Muscle layer of duodenum (tissue), 2 donors: ENCODE data around the gene WDR27.
"Not testable (repeated sequence)": the region's sequence is repeated elsewhere in the genome, so short reads cannot be mapped to it uniquely, and the experiment has no call there.

Experiments
- H3K27ac ChIP-seq: one replicate; pipeline ENCODE4 v1.7.0; 2013; ENCODE audit warnings: mild to moderate bottlenecking, low read length
- H3K27me3 ChIP-seq: one replicate; pipeline ENCODE4 v1.7.0; 2013; ENCODE audit warnings: low read depth, mild to moderate bottlenecking, control low read depth, low read length
- H3K36me3 ChIP-seq, 2 donors: one replicate each; pipeline ENCODE4 v1.7.0; 2013; ENCODE audit warnings: low read length in 2 of 2, control low read depth in 1 of 2, mild to moderate bottlenecking in 1 of 2; ENCODE audit not compliant: insufficient read depth in 2 of 2, control insufficient read depth in 1 of 2
- H3K4me1 ChIP-seq, 2 donors: one replicate each; pipeline ENCODE4 v1.7.0; 2013; ENCODE audit warnings: low read length in 2 of 2, mild to moderate bottlenecking in 2 of 2, control low read depth in 1 of 2, moderate library complexity in 1 of 2; ENCODE audit not compliant: insufficient read depth in 2 of 2, control insufficient read depth in 1 of 2
- H3K4me3 ChIP-seq, 2 donors: one replicate each; pipeline ENCODE4 v1.7.0; 2013; ENCODE audit warnings: low read length in 2 of 2, low read depth in 1 of 2, mild to moderate bottlenecking in 1 of 2
- H3K9me3 ChIP-seq, 2 donors: one replicate each; pipeline ENCODE4 v1.7.0; 2013; ENCODE audit warnings: low read length in 2 of 2, control low read depth in 1 of 2, mild to moderate bottlenecking in 1 of 2; ENCODE audit not compliant: control insufficient read depth in 1 of 2
- donor health status: healthy.

The WDR27 gene

GRCh38 chr6:169623343-169623742, 78.5 kb downstream of the WDR27 start:
- H3K27ac ChIP-seq, result no peak overlapping the region
- no peaks in the 10 kb centered on the region for H3K27me3 ChIP-seq
- H3K4me1 ChIP-seq, result no peaks in the 10 kb centered on the region
- H3K4me3 ChIP-seq, result no peak overlapping the region
- H3K9me3 ChIP-seq, result no peaks in the 10 kb centered on the region
- peaks cover 4 to 38% of the 10 kb centered on the region in 2 donors for H3K36me3 ChIP-seq

- Histone ChIP-seq H3K27me3 (no peaks in the 10 kb centered on the region), H3K9me3 (no peaks in the 10 kb centered on the region), H3K36me3 (peaks cover 4 to 38% of the 10 kb centered on the region in 2 donors), H3K27ac (no peak overlapping the region), H3K4me3 (no peak overlapping the region), H3K4me1 (no peaks in the 10 kb centered on the region)
These were observed 79.2 kb downstream of the WDR27 start for GRCh38 chr6:169622618-169623017.

GRCh38 chr6:169621311-169621710, 80.5 kb downstream of the WDR27 start:
- Histone ChIP-seq H3K4me3 (no peak overlapping the region), H3K36me3 (peaks cover 0 to 32% of the 10 kb centered on the region in 2 donors), H3K9me3 (no peaks in the 10 kb centered on the region), H3K27ac (no peak overlapping the region), H3K4me1 (no peaks in the 10 kb centered on the region), H3K27me3 (no peaks in the 10 kb centered on the region)

- Histone ChIP-seq H3K27ac (no peak overlapping the region), H3K4me1 (no peaks in the 10 kb centered on the region), H3K36me3 (peaks cover 0 to 23% of the 10 kb centered on the region in 2 donors)
These were observed 81.4 kb downstream of the WDR27 start for GRCh38 chr6:169620171-169621130.

GRCh38 chr6:169619650-169620049, 82.2 kb downstream of the WDR27 start:
- no peaks in the 10 kb centered on the region for H3K27me3 ChIP-seq
- no peak overlapping the region for H3K27ac ChIP-seq
- H3K4me3 ChIP-seq, result no peak overlapping the region
- peaks cover 0 to 15% of the 10 kb centered on the region in 2 donors for H3K36me3 ChIP-seq
- H3K9me3 ChIP-seq, result no peaks in the 10 kb centered on the region
- no peaks in the 10 kb centered on the region for H3K4me1 ChIP-seq

More at GRCh38 chr6:169620171-169621130, 81.4 kb downstream of the WDR27 start:
- H3K27me3 ChIP-seq, result no peaks in the 10 kb centered on the region
- H3K4me3 ChIP-seq, result no peak overlapping the region
- H3K9me3 ChIP-seq, result no peaks in the 10 kb centered on the region

- Histone ChIP-seq H3K27me3 (no peaks in the 10 kb centered on the region), H3K4me3 (no peak overlapping the region), H3K36me3 (peaks cover 0 to 7% of the 10 kb centered on the region in 2 donors), H3K4me1 (no peaks in the 10 kb centered on the region), H3K9me3 (no peaks in the 10 kb centered on the region), H3K27ac (no peak overlapping the region)
These were observed 83.0 kb downstream of the WDR27 start for GRCh38 chr6:169618526-169619490.

GRCh38 chr6:169617562-169617961, 84.3 kb downstream of the WDR27 start:
- no peak overlapping the region for H3K4me3 ChIP-seq
- H3K27ac ChIP-seq, result no peak overlapping the region
- H3K36me3 ChIP-seq, result peaks cover 0 to 5% of the 10 kb centered on the region in 2 donors
- H3K4me1 ChIP-seq, result no peaks in the 10 kb centered on the region
- H3K9me3 ChIP-seq, result no peaks in the 10 kb centered on the region
- no peaks in the 10 kb centered on the region for H3K27me3 ChIP-seq

- H3K9me3 ChIP-seq, H3K27ac ChIP-seq, H3K4me3 ChIP-seq, H3K36me3 ChIP-seq, H3K27me3 ChIP-seq, H3K4me1 ChIP-seq: not testable (repeated sequence)
These were observed 93.2 kb downstream of the WDR27 start for GRCh38 chr6:169608609-169609008.

GRCh38 chr6:169604076-169604475, 97.8 kb downstream of the WDR27 start:
- no peaks in the 10 kb centered on the region for H3K4me1 ChIP-seq
- no peak overlapping the region for H3K27ac ChIP-seq
- H3K36me3 ChIP-seq, result peaks cover 0 to 12% of the 10 kb centered on the region in 2 donors
- H3K4me3 ChIP-seq, result no peak overlapping the region
- H3K27me3 ChIP-seq, result no peaks in the 10 kb centered on the region
- H3K9me3 ChIP-seq, result no peaks in the 10 kb centered on the region

GRCh38 chr6:169601129-169601528, 100.7 kb downstream of the WDR27 start:
- H3K4me3 ChIP-seq, H3K27me3 ChIP-seq, H3K27ac ChIP-seq, H3K9me3 ChIP-seq, H3K4me1 ChIP-seq: not testable (repeated sequence)
- peaks cover 0 to 17% of the 10 kb centered on the region in 2 donors for H3K36me3 ChIP-seq

- no peaks in the 10 kb centered on the region for H3K36me3 ChIP-seq
- no peak overlapping the region for H3K4me3 ChIP-seq
- no peak overlapping the region for H3K27ac ChIP-seq
- no peaks in the 10 kb centered on the region for H3K27me3 ChIP-seq
- peaks cover 7 to 12% of the 10 kb centered on the region in 2 donors for H3K4me1 ChIP-seq
- H3K9me3 ChIP-seq, result no peaks in the 10 kb centered on the region
These were observed 109.3 kb downstream of the WDR27 start for GRCh38 chr6:169592558-169592957.
